Femur (tissue), 1 donor: Measurements from ENCODE around the gene WDR45.
"Not testable (repeated sequence)": the region's sequence is repeated elsewhere in the genome, so short reads cannot be mapped to it uniquely, and the experiment has no call there.

Source experiments
- DNase-seq: peaks from one replicate; pipeline ENCODE4 v3.0.0-alpha.2; 2017

Gene WDR45

DNA sequence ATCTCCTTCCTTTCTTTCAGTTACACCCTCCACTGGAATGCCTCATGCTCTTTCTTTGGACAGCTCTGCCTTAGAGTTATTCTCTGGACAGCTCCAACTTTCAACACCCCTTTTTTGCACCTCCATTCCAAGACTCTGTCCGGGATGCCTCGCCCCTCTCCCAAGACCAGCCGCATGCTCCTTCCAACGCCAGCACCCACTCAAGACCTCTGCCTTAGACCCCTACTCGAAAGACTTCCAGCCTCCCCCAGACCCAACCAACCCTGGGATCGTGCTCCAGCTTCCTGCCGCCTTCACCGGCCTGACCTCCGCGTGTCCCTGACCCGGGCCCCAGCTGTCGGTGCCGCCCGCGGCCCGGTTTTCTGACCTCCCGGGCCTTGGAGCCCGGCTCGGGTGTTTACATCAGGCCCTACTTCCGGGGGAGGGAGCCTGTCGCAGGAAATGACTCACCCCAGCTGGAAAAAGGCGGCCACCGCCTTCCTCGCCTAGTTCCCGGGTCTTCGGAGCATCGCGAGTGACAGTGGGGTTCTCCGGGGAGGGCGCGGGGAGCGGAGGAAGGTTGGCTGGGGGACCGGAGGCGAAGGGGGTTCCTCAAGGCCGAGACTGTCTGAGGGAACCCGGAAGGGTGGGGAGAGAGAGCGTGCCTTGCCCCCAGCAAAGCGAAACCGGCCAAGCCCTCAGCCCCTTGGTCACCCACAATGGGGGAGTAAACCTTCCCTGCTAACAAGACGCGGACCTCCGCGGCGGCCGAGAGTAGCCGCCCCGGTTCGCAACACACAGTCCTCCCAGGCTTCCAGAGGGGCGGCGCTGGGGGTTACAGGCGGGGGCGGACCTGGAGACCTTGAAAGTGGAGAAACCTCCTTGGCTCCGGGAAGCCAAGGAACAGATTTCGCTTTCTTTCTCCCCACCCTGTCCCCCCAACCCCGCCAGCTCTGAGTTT, at the start of gene WDR45:
WDR45 (minus strand) TSS at position 399 of the 940 bp plus-strand sequence. CDS start 1,792 bp downstream, outside the sequence.
- peak; percentile 87 for DNase-seq

DNA sequence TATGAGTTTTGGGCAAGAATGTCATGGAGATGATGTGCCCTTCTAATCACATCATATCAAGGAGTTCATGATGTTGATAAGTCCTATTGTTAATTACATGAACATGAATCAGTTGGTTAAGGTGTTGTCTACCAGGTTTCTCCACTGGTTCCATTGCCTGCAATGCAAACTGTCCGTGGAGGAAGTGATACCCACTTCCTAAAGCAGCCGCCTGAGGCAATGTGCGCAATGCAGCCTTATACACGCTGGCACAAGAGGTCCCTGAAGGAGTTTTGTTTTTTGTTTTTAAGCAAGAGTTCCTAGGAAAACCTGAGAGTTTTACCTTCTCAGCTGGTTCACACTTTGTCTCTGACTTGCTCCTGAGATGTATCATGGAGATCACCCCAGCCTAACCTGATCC, 49.7 kb upstream of the WDR45 start:
- DNase-seq, result no peak

DNA sequence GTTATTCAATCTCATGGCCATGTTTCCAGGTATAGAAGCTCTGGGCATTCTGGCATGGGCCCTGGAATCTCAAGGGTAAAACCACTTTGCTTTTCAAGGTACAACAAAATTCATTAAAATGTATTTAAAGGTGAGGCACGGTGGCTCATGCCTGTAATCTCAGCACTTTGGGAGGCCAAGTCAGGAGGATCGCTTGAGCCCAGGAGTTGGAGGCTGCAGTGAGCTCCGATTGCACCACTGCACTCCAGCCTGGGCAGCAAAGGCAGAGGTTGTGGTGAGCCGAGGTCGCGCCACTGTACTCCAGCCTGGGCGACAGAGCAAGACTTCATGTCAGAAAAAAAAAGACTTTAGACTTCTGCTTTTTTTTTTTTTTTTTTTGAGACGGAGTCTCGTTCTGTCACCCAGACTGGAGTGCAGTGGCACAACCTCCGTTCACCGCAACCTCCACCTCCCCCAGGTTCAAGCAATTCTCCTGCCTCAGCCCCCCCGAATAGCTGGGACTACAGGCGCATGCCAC, 48.1 kb upstream of the WDR45 start:
- not testable (repeated sequence) for DNase-seq

DNA sequence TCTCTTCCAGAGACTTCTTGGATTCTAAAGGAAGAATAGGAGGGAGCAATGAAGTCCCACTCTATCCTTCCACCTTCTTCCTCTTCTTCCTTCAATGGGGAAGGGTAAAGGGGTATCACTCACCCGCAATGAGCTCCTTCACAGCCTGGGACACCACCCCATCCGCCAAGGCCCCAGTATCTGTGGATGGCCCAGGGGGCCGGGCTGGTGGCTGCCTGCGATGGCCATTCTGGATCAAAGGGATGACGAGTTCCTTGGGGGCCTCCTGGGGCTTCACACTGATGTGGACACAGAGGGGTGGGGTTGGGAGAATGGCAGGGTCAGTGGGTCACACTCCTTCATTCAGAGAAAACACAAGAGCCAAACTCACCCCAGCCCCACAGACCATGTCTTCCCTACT, 42.8 kb upstream of the WDR45 start:
- no peak for DNase-seq

DNA sequence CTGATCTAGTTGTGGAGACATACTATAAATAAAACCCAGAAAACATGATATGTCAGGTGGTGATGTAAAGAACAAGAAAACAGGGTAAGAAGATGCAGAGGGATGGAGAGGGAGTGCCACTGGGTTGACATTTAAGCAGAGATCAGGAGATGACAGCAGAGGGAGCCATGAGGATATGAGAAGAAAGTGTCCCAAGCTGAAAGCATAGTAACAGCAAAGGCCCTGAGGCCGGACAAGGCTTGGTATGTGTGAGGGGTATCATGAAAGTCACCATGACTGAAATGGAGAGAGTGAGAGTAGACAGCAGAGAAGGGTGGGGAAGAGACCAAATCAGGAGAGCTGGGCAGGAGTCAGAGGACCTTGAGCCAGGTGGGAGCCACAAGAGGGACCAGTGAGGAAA, 40.4 kb upstream of the WDR45 start:
- DNase-seq, result no peak

DNA sequence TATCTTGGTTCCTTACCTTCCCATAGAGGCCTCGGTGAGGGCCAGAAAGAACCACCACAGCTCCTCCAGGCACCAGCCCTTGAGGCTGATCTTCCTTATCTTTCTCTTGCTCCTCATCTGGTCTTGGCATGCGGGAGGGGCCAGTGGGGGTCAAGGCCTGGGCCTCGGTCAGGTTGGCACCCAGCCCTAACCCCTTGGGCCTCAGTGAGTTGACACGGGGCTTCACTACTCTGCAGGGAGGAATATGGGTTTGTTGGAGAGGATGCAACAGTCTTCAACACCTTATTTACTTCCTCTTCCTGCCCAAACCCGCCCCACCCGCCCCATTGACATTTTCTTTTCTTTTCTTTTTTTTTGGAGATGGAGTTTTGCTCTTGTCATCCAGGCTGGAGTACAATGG, 37.9 kb upstream of the WDR45 start:
- no peak for DNase-seq

DNA sequence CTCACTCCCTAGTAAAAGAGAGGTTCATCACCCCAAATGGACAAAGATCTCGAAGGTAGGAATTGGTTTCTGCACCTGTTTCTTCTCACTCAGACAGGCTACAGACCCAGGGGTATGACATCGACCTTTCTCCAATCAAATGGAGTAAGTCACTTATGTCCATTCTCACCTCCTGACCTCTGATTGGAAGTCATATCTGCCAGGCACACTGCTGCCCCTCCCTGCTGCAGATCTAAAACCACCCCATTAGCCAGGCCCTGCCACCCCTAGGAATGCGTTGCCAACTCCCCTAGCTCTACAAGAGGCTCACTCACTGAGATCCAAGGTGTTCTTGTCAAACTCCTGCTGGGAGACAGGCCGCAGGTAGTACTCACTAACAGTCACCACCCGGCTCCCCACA, 37.0 kb upstream of the WDR45 start:
- no peak for DNase-seq

DNA sequence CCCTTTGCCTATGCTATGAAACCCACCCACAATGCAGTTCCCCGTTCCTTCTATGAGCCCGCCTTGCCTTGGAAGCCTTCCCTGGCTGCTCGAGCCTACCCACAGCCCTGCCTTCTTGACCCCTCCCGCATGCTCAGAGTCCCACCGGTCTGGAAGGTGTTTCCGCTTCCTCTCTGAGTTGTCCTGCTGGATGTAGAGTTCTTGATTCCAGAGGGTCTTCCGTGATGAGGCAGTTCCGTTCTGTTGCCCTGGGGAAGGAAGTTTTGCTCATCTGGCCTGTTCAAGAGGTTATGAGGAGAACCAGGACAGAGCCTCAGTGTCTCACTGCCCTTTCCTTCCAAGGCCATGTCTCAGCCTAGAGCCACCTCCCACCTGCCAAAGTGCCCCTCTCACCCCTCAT, 36.4 kb upstream of the WDR45 start:
- DNase-seq, result no peak

DNA sequence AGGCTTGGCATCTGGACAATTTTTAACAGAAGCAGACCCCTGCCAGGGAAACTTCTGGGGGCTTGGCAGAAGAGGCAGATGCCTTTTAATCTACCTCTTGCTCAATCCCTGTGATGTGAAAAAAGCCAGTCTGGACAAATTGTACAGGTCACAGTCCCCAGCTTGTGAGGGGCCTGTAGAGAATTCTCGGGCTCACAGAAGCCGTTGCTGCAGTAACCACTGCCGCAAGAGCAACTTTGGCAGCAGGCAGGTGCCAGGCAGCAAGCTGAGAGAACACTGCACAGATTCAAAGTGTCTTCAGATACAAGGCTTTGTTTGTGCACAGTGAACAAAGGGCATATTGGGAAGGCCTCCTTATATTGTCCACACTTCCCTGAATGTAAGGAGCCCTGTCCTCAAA, 32.1 kb upstream of the WDR45 start:
- DNase-seq, result no peak

DNA sequence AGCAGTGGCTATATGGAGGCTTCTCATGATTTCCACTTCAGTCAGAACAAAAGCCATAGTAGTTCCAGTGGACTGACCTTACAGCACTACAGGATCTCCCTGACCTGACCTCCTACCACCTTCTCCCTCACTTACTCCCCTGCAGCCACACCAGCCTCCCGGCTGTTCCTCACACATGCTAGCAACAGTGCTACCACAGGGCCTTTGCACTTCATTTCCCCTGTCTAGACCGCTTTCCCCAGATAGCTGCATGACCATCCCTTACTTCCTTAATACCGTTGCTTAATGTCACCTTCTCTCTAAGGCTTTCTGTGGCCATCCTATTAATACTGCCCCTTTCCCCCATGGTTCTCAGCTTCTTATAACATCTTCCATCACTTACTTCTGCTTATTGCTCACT, 30.7 kb upstream of the WDR45 start:
- DNase-seq, result no peak

DNA sequence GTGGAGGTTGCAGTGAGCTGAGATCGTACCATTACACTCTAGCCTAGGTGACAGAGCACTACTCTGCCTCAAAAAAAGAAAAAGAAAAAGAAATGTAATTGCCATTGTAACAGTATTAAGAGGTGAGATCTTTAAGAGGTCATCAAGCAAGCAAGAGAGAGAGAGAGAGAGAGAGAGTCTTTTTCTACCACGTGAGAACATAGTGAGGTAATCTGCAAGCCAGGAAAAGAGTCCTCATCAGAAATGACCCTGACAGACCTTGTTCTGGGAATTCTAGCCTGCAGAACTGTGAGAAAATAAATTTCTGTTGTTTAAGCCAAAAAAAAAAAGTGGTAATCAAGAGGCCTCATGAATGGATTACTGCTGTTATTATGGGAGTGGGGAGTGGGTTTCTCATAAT, 29.0 kb upstream of the WDR45 start:
- DNase-seq, result no peak

DNA sequence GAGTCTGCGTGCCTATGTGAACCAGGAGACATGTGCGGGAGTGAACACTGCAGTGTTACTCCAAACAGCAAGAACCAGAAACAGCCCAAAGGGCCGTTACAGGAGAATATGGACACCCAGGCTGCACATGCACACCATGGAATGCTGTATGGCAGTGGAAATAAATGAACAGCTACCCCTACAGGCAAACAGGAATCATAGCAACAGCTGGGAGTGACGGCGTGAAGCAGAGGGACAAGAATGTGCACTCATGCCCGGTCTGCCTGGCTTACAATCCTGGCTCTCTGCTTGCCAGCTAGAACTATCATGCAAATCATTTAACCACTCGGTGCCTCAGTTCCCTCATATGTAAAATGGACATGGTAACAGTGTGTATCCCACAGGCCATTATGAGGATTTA, 27.2 kb upstream of the WDR45 start:
- DNase-seq, result no peak

DNA sequence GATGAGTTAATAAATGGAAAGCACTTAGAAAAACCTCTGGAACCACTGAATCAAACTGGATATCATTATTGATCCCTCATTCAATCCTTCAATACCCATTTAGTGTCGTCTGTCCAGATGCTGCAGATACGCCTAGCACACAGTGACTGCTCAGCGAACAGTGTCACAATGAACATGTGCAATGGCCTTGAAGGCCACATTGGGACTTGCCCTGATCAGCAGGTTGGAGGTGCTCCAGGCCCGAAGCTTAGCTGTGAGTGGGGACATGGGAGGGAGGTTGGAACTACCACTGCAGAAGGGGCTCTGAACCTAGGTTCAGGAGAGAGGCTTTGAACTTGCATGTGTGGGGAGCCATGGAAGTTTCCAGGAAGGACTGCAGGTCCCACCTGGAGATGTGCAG, 26.6 kb upstream of the WDR45 start:
- no peak for DNase-seq

DNA sequence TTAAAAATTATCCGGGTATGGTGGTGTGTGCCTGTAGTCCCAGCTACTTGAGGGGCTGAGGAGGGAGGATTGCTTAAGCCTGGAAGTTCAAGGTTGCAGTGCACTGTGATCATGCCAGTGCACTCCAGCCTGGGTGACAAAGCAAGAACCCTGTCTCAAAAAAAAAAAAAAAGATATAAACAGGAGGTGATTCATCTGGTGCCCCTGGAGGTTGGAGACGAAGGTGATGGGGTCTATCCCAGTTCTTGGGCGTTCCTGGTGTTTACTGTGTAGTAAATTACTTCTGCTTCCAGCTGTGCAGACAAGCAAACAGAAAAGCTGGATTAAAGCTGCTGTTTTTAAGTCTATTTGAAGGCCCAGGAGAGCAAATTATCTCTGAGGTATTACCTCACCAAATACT, 23.9 kb upstream of the WDR45 start:
- DNase-seq, result no peak

DNA sequence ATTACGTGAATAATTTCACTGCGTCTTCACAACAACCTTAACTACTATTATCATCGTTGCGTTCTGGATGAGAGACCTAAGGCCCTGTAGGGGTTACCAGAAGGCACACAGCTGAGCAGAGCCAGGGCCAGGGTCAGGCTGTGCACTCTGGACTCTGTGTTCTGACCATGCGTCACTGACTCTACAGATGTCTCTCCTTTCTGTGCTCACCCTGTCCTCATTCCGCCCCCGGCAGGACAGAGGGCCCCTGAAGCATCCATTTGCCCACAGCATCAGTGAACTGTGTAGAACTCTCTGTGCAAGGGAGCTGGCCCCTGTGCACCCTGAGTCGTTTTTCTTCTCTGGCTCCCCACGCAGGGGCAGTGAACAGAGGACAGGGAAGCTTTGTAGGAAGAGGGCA, 22.5 kb upstream of the WDR45 start:
- DNase-seq, result no peak

DNA sequence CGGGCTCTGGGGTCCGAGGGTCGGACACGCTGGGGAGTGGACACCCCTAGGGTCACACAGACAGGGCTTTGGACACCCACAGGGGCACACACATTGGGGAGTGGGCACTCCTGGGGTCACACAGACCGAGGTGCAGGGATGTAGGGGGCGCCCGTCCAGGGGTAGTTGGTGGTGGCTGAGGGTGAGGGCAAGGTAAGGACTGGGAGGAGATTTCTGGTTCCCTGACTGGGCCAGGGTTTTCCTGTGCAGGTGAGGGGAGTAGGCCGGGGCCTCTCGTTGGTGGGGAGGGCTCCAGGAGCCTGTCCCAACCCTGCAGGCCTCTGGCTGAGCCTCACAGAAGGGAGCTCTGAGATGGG, 21.9 kb upstream of the WDR45 start:
- no peak for DNase-seq

DNA sequence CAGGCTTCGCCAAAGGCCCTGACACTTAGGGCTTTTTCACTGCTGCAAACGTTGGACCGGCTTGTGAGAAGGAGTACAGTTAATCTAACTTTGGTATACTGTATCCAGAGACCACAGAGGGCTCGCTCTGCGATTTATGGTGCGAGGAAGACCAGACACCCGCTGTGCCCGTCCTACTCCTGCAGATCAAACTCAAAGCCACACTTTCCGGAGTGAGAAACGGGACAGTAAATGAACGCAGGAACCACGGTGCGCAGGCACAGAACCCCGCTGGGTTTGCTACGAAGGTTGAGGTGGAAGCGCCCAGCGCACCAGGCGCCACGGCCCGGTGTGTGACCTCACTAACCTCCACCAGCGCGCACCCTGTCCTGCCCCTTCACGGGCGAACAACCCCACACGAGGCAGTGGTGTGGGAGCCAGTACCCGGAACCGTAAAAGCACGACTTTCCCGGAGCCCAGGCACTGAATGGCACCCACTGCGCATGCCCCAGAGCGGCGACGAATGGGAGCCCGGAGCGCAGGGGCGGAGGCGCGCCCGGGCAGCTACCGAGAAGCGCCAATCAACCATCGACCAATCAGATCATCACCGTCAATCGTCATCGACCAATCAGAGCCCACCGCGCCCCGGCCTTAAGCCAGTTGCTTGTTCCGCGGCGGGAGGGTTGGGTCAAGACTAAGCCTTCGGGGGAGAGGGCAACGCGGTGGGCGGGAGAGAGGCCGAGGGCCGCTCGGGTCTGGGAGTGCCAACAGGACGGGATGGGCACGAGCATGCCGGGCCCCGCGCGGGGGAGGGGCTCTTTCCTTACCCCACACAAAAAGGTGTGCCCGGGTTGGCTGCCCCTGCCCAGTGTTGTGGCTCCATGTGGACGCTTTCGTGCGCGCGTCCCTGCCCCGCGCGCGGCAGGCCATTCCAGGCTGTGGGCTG, 21.3 kb upstream of the WDR45 start:
- peak; percentile 94 for DNase-seq

DNA sequence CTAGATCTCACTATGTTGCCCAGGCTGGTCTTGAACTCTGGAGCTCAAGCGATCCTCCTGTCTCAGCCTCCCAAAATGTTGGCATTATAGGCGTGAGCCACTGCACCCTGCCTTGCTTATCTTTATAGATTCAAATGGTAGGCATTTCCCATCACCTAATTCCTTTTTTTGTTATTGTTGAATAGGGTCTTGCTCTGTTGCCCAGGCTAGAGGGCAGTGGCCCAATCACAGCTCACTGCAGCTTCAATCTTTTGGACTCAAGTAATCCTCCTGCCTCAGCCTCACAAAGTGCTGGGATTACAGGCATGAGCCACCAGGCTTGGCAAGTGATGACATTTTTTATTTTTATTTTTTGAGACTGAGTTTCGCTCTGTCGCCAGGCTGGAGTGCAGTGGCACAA, 16.7 kb upstream of the WDR45 start:
- DNase-seq, result no peak

DNA sequence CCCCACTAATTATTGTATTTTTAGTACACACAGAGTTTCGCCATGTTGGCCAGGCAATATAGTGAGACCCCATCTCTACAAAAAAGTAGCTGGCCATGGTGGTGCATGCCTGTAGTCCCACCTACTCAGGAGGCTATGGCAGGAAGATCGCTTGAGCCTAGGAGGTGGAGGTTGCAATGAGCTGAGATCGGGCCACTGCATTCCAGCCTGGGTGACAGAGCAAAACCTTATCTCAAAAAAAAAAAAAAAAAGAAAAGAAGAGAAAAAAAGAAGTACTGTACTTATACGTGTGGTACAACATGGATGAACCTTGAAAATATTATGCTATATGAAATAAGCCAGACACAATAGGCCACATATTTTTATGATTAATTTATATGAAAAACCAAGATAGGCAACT, 9.9 kb upstream of the WDR45 start:
- DNase-seq, result no peak

DNA sequence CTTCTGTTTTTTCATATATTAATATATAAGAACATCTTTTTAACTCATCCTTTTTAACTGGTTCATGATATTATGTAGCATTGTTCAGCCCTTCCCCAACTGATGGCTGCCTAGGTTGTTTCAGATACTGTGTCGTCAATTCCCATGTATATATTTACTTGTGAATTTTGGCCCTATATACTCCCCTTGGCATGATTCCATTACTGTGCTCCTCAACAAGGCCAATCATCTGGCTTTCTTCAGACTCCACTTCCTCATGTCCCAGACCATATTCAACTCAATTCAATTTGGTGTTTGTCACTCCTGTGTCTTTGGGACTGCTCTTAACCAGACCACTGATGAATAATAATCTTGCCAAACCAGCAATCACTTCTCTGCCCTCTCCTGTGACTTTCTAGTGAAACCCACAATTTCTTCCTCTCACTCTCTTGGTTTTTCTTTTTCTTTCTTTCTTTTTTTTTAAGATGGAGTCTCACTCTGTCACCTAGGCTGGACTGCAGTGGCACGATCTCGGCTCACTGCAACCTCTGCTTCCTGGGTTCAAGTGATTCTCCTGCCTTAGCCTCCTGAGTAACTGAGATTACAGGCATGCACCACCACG, 2.7 kb upstream of the WDR45 start:
- no peak for DNase-seq

DNA sequence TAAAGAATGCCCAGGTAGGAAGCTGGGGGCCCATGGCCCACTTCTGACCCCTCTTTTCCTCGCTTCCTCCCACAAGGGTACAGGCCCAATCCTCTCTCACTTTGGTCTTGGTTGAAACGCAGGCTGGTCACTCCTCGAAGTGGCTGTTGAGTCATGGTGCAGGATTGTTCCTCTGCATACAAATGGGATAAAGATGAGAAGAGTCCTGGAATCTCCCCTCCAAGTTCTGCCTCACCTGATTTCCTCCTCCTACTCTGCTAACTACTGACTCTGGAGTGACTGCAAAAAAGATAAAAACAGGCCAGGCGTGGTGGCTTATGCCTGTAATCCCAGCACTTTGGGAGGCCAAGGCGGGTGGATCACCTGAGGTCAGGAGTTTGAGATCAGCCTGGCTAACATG, 1.7 kb downstream of the WDR45 start:
- no peak for DNase-seq

DNA sequence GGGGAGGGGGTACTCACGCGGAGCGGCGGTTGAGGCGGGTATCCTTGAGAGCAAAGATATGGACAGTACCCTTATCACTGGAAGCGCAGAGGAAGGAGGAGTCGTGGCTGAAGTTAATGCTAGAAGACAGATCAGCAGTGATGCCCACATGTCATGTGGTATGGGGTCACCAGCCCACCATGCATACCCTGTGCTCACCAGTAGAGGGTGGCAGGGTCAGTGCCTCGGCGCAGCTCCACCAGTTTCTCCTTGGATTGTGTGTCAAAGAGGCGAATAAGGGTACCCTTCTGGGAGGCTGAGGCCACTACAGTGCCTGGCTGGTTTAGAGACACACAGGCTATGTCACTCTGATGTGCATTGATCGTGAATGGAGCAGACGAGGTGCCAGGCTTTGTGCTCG, 4.3 kb downstream of the WDR45 start:
- no peak for DNase-seq
